ENCODE results near the gene EIF4A2. TPM values are rescaled to one million over a fixed set of nuclear protein-coding genes. Genes with fewer than 3 reads are reported as not detected.
"Not testable (repeated sequence)": the region's sequence is repeated elsewhere in the genome, so short reads cannot be mapped to it uniquely, and the experiment has no call there.

Gene EIF4A2
- total RNA-seq, 1 experiment from 2014 or later, result 202 TPM

- CTCF ChIA-PET, result no interaction called here
- intact Hi-C loops (cut with micrococcal nuclease), result no loop called here
- POLR2A ChIA-PET, result interaction anchor here (1.2 kb wide), 1 partner anchor 12 kb away, joined by 4 read pairs; no protein-coding TSS in a partner anchor
Measured at GRCh38 chr3:186810336-186810996, 27.1 kb downstream of the EIF4A2 start.

GRCh38 chr3:186811313-186811712 is 27.9 kb downstream of the EIF4A2 start:
- H3K36me3 Mint-ChIP-seq (ENCODE audit: insufficient read depth, unreplicated experiment); DNase-seq (ENCODE audit: unreplicated experiment); BruUV-seq (replicated peaks); H3K27ac Mint-ChIP-seq (ENCODE audit: low read depth, unreplicated experiment); H3K27me3 Mint-ChIP-seq (ENCODE audit: insufficient read depth, unreplicated experiment); H3K9me3 Mint-ChIP-seq (ENCODE audit: unreplicated experiment); H3K4me3 Mint-ChIP-seq (ENCODE audit: unreplicated experiment); H3K4me1 Mint-ChIP-seq (ENCODE audit: insufficient read depth, unreplicated experiment); POLR2A ChIA-PET; CTCF ChIA-PET; intact Hi-C loops (cut with micrococcal nuclease): not testable (repeated sequence)

More at GRCh38 chr3:186810336-186810996, 27.1 kb downstream of the EIF4A2 start:
- Mint-ChIP-seq H3K27me3 (ENCODE audit: insufficient read depth, unreplicated experiment) (no peaks in the 10 kb centered on the region), H3K27ac (ENCODE audit: low read depth, unreplicated experiment) (no peak overlapping the region), H3K4me1 (ENCODE audit: insufficient read depth, unreplicated experiment) (peaks cover 6% of the 10 kb centered on the region), H3K4me3 (ENCODE audit: unreplicated experiment) (no peak overlapping the region), H3K9me3 (ENCODE audit: unreplicated experiment) (no peaks in the 10 kb centered on the region), H3K36me3 (ENCODE audit: insufficient read depth, unreplicated experiment) (no peaks in the 10 kb centered on the region)
- DNase-seq (ENCODE audit: unreplicated experiment), result no peak
- BruUV-seq (replicated peaks), result no TSS peak
- no peak for TF ChIP-seq CTCF (IDR thresholded peaks at IDR 0.05; ENCODE audit: unreplicated experiment)

- BruUV-seq (replicated peaks), result no TSS peak
- CTCF ChIA-PET, result no interaction called here
- no peak for DNase-seq (ENCODE audit: unreplicated experiment)
- Mint-ChIP-seq H3K36me3 (ENCODE audit: insufficient read depth, unreplicated experiment) (no peaks in the 10 kb centered on the region), H3K27me3 (ENCODE audit: insufficient read depth, unreplicated experiment) (no peaks in the 10 kb centered on the region), H3K9me3 (ENCODE audit: unreplicated experiment) (no peaks in the 10 kb centered on the region), H3K4me3 (ENCODE audit: unreplicated experiment) (no peak overlapping the region), H3K4me1 (ENCODE audit: insufficient read depth, unreplicated experiment) (no peaks in the 10 kb centered on the region), H3K27ac (ENCODE audit: low read depth, unreplicated experiment) (no peak overlapping the region)
- intact Hi-C loops (cut with micrococcal nuclease), result no loop called here
- TF ChIP-seq CTCF (IDR thresholded peaks at IDR 0.05; ENCODE audit: unreplicated experiment), result no peak
- POLR2A ChIA-PET, result interaction anchor here (0.5 kb wide), 1 partner anchor 52 kb away, joined by 3 read pairs; no protein-coding TSS in a partner anchor
Measured at GRCh38 chr3:186814100-186814499, 30.7 kb downstream of the EIF4A2 start.

GRCh38 chr3:186815435-186815834 is 32.1 kb downstream of the EIF4A2 start:
- no peak for TF ChIP-seq CTCF (IDR thresholded peaks at IDR 0.05; ENCODE audit: unreplicated experiment)

More at GRCh38 chr3:186815435-186815834, 32.1 kb downstream of the EIF4A2 start:
- intact Hi-C loops (cut with micrococcal nuclease), result no loop called here
- DNase-seq (ENCODE audit: unreplicated experiment), result peak; percentile 75
- ChIA-PET CTCF (no interaction called here), POLR2A (no interaction called here)
- Mint-ChIP-seq H3K9me3 (ENCODE audit: unreplicated experiment) (no peaks in the 10 kb centered on the region), H3K4me1 (ENCODE audit: insufficient read depth, unreplicated experiment) (no peaks in the 10 kb centered on the region), H3K27me3 (ENCODE audit: insufficient read depth, unreplicated experiment) (no peaks in the 10 kb centered on the region), H3K4me3 (ENCODE audit: unreplicated experiment) (no peak overlapping the region), H3K36me3 (ENCODE audit: insufficient read depth, unreplicated experiment) (no peaks in the 10 kb centered on the region), H3K27ac (ENCODE audit: low read depth, unreplicated experiment) (peak overlapping the region; percentile 27)
- BruUV-seq (replicated peaks), result no TSS peak
